ENCODE measurements around the gene ATXN3. TPM values are rescaled to one million over a fixed set of nuclear protein-coding genes. Genes with fewer than 3 reads are reported as not detected.

The ATXN3 gene
- total RNA-seq, 2 experiments from 2014 or later: 30.3 to 30.5 TPM

Other genes with a start within 250 kb of the ATXN3 start
- gene TC2N, start 239.0 kb downstream of the ATXN3 start, total RNA-seq: 10 to 100 TPM; 16.7 to 17.4 TPM
- gene FBLN5, start 158.9 kb downstream of the ATXN3 start, total RNA-seq: 1 to 10 TPM; 1.3 to 1.6 TPM
- 10 to 100 TPM; 29.9 to 30.0 TPM for gene TRIP11, start 66.5 kb downstream of the ATXN3 start, total RNA-seq
- gene NDUFB1, start 15.1 kb upstream of the ATXN3 start, total RNA-seq: 100 to 1,000 TPM; 100 to 105 TPM
- 100 to 1,000 TPM; 121 to 123 TPM for gene CPSF2, start 15.4 kb upstream of the ATXN3 start, total RNA-seq
- under 1 TPM; 0.06 to 0.08 TPM for gene SLC24A4, start 216.6 kb upstream of the ATXN3 start, total RNA-seq

Measured in activated naive CD8-positive, alpha-beta T cell treated with anti-CD3 and anti-CD28 coated beads for 36 hours (primary cell).